Measurements from ENCODE around the gene LCE3D.
"Not testable (repeated sequence)": the region's sequence is repeated elsewhere in the genome, so short reads cannot be mapped to it uniquely, and the experiment has no call there.

LCE3D gene, protein sequence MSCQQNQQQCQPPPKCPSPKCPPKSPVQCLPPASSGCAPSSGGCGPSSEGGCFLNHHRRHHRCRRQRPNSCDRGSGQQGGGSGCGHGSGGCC

GRCh38 chr1:152580433-152580832 is at the start of gene LCE3D:
Gene LCE3D (minus strand): TSS chr1:152580516. CDS start chr1:152579936, 580 bp downstream.
- DNase-seq (ENCODE audit: low read depth in 2 of 2, low spot score in 1 of 2), result no peak

GRCh38 chr1:152626744-152627143 is 46.4 kb upstream of the LCE3D start:
- DNase-seq (ENCODE audit: low read depth in 2 of 2, low spot score in 1 of 2), result no peak

GRCh38 chr1:152623203-152623844 is 43.0 kb upstream of the LCE3D start:
- DNase-seq (ENCODE audit: low read depth in 2 of 2, low spot score in 1 of 2), result no peak

DNA sequence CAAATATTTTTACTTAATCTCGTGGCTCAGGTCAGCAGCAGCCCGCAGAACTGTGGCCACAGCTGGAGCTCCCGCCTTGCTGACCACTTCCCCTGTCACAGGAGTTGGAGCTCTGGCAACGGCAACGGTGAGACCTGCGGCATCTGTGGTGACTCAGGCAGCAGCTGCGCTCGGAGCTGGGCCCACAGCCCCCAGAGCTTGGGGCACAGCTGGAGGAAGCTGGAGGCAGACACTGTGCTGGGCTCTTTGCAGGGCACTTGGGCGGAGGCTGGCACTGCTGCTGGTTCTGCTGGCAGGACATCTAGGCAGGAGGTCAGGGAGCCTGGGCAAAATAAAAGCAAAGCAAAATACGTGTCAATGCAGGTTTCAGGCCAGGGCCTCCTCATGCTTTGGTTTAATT is 42.5 kb upstream of the LCE3D start, which contains the start of gene LCE3A:
Gene LCE3A (minus strand): TSS at position 301 of the 400 bp plus-strand sequence. CDS start 0 bp downstream, at position 301.
- DNase-seq (ENCODE audit: low read depth in 2 of 2, low spot score in 1 of 2), result no peak

GRCh38 chr1:152621993-152622392 is 41.7 kb upstream of the LCE3D start:
- DNase-seq (ENCODE audit: low read depth in 2 of 2, low spot score in 1 of 2), result no peak

DNA sequence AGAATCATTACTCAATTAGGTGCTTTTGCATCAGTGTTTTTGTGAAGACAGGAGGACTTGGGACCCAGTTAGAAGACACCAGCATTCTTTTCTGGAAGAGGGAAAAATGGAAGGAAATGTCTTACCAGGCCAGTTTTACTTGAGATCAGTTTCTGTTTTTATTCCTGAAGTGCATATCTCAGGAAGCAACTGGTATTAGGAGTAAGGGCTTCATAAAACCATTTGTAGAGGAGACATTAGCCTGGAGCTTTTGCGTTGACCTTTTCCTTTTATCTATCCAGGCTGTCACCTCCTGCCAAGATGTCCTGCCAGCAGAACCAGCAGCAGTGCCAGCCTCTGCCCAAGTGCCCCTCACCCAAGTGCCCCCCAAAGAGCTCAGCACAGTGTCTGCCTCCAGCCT is 33.2 kb upstream of the LCE3D start, which contains the start of gene LCE3B:
Gene LCE3B (plus strand): TSS at position 301 of the 400 bp plus-strand sequence. CDS start 0 bp downstream, at position 301.
- DNase-seq (ENCODE audit: low read depth in 2 of 2, low spot score in 1 of 2), result no peak

DNA sequence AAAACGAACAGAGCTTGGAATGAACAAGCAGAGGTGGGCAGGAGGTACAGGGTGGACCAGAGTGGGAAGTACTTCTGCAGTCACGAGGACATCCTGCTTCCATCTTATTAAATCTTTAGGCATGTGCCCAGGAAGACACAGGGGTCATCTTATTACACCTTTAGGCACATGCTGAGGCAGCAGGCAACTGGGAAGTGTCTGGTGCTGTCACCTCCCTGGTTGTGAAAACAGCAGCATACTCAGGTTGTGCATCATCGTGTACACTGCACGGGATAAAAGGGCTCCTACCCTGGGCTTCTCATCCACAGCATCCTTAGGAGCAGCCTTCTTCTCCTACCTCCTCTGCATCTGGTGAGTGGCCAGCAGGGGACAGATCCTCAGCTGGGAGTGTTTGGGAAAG is 19.6 kb upstream of the LCE3D start, which contains the start of gene LCE3C:
Gene LCE3C (plus strand): TSS at position 301 of the 400 bp plus-strand sequence. CDS start 498 bp downstream, outside the sequence.
- no peak for DNase-seq (ENCODE audit: low read depth in 2 of 2, low spot score in 1 of 2)

GRCh38 chr1:152596986-152597385 is 16.7 kb upstream of the LCE3D start:
- DNase-seq (ENCODE audit: low read depth in 2 of 2, low spot score in 1 of 2), result no peak

GRCh38 chr1:152585586-152585985 is 5.3 kb upstream of the LCE3D start:
- no peak for DNase-seq (ENCODE audit: low read depth in 2 of 2, low spot score in 1 of 2)

- no peak for DNase-seq (ENCODE audit: low read depth in 2 of 2, low spot score in 1 of 2)
These were observed 2.3 kb upstream of the LCE3D start for GRCh38 chr1:152582647-152583046.

- DNase-seq (ENCODE audit: low read depth in 2 of 2, low spot score in 1 of 2), result not testable (repeated sequence)
These were observed 790 bp downstream of the LCE3D start for GRCh38 chr1:152579526-152579925.

- DNase-seq (ENCODE audit: low read depth in 2 of 2, low spot score in 1 of 2), result no peak
These were observed 3.1 kb downstream of the LCE3D start for GRCh38 chr1:152577168-152577567.

DNA sequence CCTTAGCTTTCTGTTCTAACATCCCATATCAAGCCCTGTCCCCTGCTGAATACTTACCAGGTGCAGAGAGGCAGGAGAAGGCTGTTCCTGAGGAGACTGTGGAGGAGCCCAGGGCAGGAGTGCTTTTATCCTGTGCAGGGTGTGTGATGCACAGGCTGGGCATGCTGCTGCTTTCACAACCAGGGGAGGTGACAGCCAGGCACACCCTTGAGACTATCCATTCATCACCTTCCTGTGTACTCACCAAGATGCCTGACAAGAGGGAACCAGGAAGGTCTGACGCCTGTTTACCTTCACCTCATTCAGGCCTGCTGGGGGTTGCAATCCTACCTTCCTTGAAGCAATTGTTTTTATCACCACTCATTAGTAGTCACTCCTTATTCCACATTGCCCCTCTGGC is 13.6 kb downstream of the LCE3D start, which contains the start of gene LCE3E:
Gene LCE3E (minus strand): TSS at position 100 of the 400 bp plus-strand sequence. CDS start 572 bp downstream, outside the sequence.
- DNase-seq (ENCODE audit: low read depth in 2 of 2, low spot score in 1 of 2), result no peak

- no peak for DNase-seq (ENCODE audit: low read depth in 2 of 2, low spot score in 1 of 2)
These were observed 14.6 kb downstream of the LCE3D start for GRCh38 chr1:152565535-152566215.

DNA sequence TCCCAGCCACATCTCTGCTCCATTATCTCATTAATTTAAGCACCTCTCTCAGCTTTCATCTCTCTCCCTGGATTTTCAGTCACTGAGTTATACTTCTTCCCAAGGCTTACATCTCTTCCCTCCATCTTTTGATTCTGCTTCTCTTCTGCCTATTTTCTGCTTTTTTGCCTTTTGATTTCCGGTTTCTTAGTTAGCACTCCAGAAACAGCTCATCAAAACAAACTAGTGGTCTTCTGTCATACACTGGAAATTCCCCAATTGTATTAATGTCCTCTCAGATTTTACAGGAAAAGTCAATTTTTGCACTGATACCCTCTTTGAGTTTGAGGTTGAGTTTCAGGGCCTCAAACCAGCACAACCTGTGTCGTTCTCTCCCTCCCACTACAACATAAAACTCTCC is 15.2 kb downstream of the LCE3D start:
- no peak for DNase-seq (ENCODE audit: low read depth in 2 of 2, low spot score in 1 of 2)

DNA sequence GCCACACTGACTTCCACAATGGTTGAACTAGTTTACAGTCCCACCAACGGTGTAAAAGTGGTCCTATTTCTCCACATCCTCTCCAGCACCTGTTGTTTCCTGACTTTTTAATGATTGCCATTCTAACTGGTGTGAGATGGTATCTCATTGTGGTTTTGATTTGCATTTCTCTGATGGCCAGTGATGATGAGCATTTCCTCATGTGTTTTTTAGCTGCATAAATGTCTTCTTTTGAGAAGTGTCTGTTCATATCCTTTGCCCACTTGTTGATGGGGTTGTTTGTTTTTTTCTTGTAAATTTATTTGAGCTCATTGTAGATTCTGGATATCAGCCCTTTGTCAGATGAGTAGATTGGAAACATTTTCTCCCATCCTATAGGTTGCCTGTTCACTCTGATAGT is 32.0 kb downstream of the LCE3D start:
- DNase-seq (ENCODE audit: low read depth in 2 of 2, low spot score in 1 of 2), result not testable (repeated sequence)

GRCh38 chr1:152546704-152547103 is 33.6 kb downstream of the LCE3D start:
- no peak for DNase-seq (ENCODE audit: low read depth in 2 of 2, low spot score in 1 of 2)

DNA sequence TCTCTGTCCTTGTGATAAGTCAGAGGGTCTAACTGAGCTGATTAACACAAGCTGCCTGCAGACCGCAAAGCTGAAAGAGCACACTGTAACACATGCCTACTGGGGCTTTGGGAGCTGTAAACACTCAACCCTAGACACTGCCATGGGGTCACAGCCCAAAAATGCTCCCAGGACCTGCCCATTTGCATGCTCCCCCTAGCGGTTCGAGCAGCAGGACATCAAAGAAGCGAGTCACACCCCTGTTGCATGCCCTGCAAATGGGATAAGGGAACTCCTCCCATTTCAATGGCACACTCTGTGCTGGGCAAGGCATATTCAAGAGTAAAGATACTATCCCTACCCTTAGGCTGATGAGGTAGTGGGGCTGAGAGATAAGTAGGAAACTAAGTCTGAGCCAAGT is 36.5 kb downstream of the LCE3D start:
- no peak for DNase-seq (ENCODE audit: low read depth in 2 of 2, low spot score in 1 of 2)

GRCh38 chr1:152539901-152540300 is 40.4 kb downstream of the LCE3D start:
- DNase-seq (ENCODE audit: low read depth in 2 of 2, low spot score in 1 of 2), result no peak

DNA sequence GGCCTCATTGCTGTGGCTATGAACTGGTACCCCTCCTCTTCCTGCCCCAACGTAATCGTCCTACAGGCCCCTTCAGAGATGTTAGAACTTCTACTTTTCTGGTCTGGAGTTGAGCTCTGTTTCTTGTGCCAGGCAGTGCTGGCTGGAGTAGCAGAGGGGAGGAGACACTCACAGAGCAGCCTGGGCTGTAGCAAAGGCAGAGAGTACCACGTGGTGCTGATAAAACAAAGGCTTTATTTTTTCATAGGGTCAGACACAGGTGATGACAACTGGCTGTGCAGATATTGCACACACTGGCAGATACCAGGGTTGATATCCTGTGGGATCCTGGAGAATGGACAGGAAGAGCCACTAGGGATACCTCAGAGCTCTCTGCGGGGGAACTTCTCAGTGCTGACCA is 42.8 kb downstream of the LCE3D start:
- no peak for DNase-seq (ENCODE audit: low read depth in 2 of 2, low spot score in 1 of 2)

GRCh38 chr1:152535774-152536173 is 44.5 kb downstream of the LCE3D start:
- no peak for DNase-seq (ENCODE audit: low read depth in 2 of 2, low spot score in 1 of 2)

- no peak for DNase-seq (ENCODE audit: low read depth in 2 of 2, low spot score in 1 of 2)
These were observed 46.9 kb downstream of the LCE3D start for GRCh38 chr1:152533327-152533938.
